ENCODE data around the gene FOXJ1. TPM values are rescaled to one million over a fixed set of nuclear protein-coding genes. Genes with fewer than 3 reads are reported as not detected.

Gene FOXJ1
- total and polyA plus RNA-seq, 2 of the 4 experiments (the other 2 are of a cell fraction): 0.05 TPM; not detected in 1

DNA sequence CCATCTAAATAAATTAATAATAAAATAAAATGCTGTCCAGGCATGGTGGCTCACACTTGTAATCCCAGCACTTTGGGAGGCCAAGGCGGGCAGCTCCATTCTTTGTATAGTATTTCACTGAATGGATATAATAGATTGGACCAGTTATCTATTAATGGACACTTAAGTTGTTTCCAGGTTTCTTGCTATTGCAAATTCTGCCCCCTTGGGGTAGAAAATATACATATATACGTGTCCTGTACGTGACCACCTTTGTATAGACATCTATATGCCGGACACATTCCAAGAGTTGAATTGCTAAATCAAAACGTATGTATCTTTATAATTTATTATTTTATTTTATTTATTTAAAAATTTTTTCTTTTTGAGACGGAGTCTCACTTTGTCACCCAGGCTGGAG, 33.5 kb downstream of the FOXJ1 start:
- no peak for ATAC-seq (ENCODE audit: low read depth)
- no peak overlapping the region for H2BK20ac ChIP-seq (ENCODE audit: low read depth, low read length)
- ChIA-PET POLR2A (ENCODE audit: unreplicated experiment) (no interaction called here), CTCF (interaction anchor here (0.7 to 0.8 kb wide), 2 partner anchors 145 to 172 kb away, joined by 3 to 6 read pairs; no protein-coding TSS in a partner anchor)
- H3K4me2 ChIP-seq (ENCODE audit: low read depth, low read length): no peak overlapping the region
- H3K4me1 ChIP-seq (ENCODE audit: control insufficient read depth, insufficient read depth, low read length): peaks cover 5% of the 10 kb centered on the region; the same call in 1 of the 2 replicates
- H3K4ac ChIP-seq (ENCODE audit: low read depth, low read length): no peak overlapping the region
- peaks cover 6 to 18% of the 10 kb centered on the region in 2 experiments; a peak in 3 of 4 replicates for H3K79me1 ChIP-seq (ENCODE audit: low read depth in 1 of 2, low read length in 2 of 2)
- no peak overlapping the region for H3K4me3 ChIP-seq (ENCODE audit: insufficient read depth, low read depth, low read length)
- intact Hi-C loops (cut with micrococcal nuclease): no loop called here
- H2BK120ac ChIP-seq (ENCODE audit: low read depth, low read length): no peak overlapping the region
- H3K27me3 ChIP-seq (ENCODE audit: control insufficient read depth, insufficient read depth, low read length): no peaks in the 10 kb centered on the region
- no TSS peak for BruUV-seq (replicated peaks)
- no peak overlapping the region for H3K23ac ChIP-seq (ENCODE audit: low read depth, low read length)
- no peaks in the 10 kb centered on the region for H3K9me3 ChIP-seq (ENCODE audit: control insufficient read depth, insufficient read depth, low read length)
- no peak overlapping the region for H4K91ac ChIP-seq (ENCODE audit: insufficient read depth, low read depth, low read length)
- H3K14ac ChIP-seq (replicated peaks; ENCODE audit: low read depth, low read length): no peak overlapping the region
- H2AK5ac ChIP-seq (ENCODE audit: low read depth, low read length): no peak overlapping the region
- in situ Hi-C loops (cut with MboI; ENCODE audit: low sequenced_read_pairs): no loop called here
- H3K9me1 ChIP-seq (ENCODE audit: insufficient read depth, low read length): peaks cover 7% of the 10 kb centered on the region
- no peak overlapping the region for H4K8ac ChIP-seq (ENCODE audit: low read depth in 2 of 2, low read length in 2 of 2)
- TF ChIP-seq RAD21 (IDR thresholded peaks at IDR 0.05; ENCODE audit: low read length): no peak
- TF ChIP-seq CEBPB (IDR thresholded peaks at IDR 0.05; ENCODE audit: low read depth, low read length): no peak
- no peak for TF ChIP-seq MAFK (IDR thresholded peaks at IDR 0.05; ENCODE audit: low read depth, low read length)
- no peak for TF ChIP-seq MXI1 (IDR thresholded peaks at IDR 0.05; ENCODE audit: borderline replicate concordance, low read depth, low read length)
- TF ChIP-seq RCOR1 (IDR thresholded peaks at IDR 0.05; ENCODE audit: insufficient replicate concordance, low read length): no peak
- TF ChIP-seq FOS (IDR thresholded peaks at IDR 0.05; ENCODE audit: low read depth, low read length): no peak
- TF ChIP-seq BHLHE40 (IDR thresholded peaks at IDR 0.05; ENCODE audit: low read depth, low read length): no peak
- no peak for TF ChIP-seq POLR2A (IDR thresholded peaks at IDR 0.05; ENCODE audit: low read depth, low read length)
- H3K56ac ChIP-seq (ENCODE audit: extremely low read depth, insufficient read depth, low read length): no peak overlapping the region
- no peaks in the 10 kb centered on the region for H3K36me3 ChIP-seq (ENCODE audit: control insufficient read depth, insufficient read depth, low read length)
- no peak overlapping the region for H3K18ac ChIP-seq (ENCODE audit: low read depth, low read length)
- no peak overlapping the region for H2AK9ac ChIP-seq (replicated peaks; ENCODE audit: low read depth, low read length, poor library complexity)
- peaks cover 5% of the 10 kb centered on the region; the same call in 1 of the 2 replicates for H4K20me1 ChIP-seq (ENCODE audit: insufficient read depth, low read length)
- H2BK5ac ChIP-seq (ENCODE audit: low read depth, low read length, poor library complexity, severe bottlenecking): no peak overlapping the region
- H2AFZ ChIP-seq (replicated peaks; ENCODE audit: low read length, poor library complexity): no peak overlapping the region
- WGBS, 2 experiments (ENCODE audit: extremely low coverage in 2 of 2, insufficient read length in 1 of 2): no CpG with 5 or more reads among the region's 6 CpGs
- no peak overlapping the region for H3K9ac ChIP-seq (ENCODE audit: low read depth, low read length)
- no peak overlapping the region for H3K27ac ChIP-seq (ENCODE audit: insufficient read depth, low read length)
- dilution Hi-C loops (cut with HindIII; ENCODE audit: low sequenced_read_pairs, unreplicated experiment): no loop called here
- no peak overlapping the region for H2BK15ac ChIP-seq (ENCODE audit: low read depth, low read length)
- DNase-seq: no peak
- no peak overlapping the region for H4K5ac ChIP-seq (ENCODE audit: low read depth, low read length)

Data from IMR-90 (cell line).